Transverse colon (tissue), 4 donors: ENCODE results near the gene STRAP. TPM values are rescaled to one million over a fixed set of nuclear protein-coding genes. Genes with fewer than 3 reads are reported as not detected.
"Not testable (repeated sequence)": the region's sequence is repeated elsewhere in the genome, so short reads cannot be mapped to it uniquely, and the experiment has no call there.

ENCODE experiments used
- DNase-seq: peaks from one replicate; pipeline ENCODE4 v3.0.0-alpha.2; 2019
- H3K27ac ChIP-seq, 4 donors: fragments of 200-600 bp; sonication (generic); 2 replicates each; pipeline ENCODE4 v1.5.1; 2016 to 2018; ENCODE audit warnings: inconsistent platforms in 4 of 4
- H3K27me3 ChIP-seq: fragments of 200-600 bp; sonication (generic); 2 replicates; pipeline ENCODE4 v1.5.1; 2017; ENCODE audit warnings: inconsistent platforms
- H3K36me3 ChIP-seq, 4 donors: fragments of 200-600 bp; sonication (generic); 2 replicates each; pipeline ENCODE4 v1.5.1; 2017 to 2019; ENCODE audit warnings: inconsistent platforms in 4 of 4
- H3K4me1 ChIP-seq, 4 donors: fragments of 200-600 bp; sonication (generic); 2 replicates each; pipeline ENCODE4 v1.5.1; 2017 to 2020; ENCODE audit warnings: inconsistent platforms in 4 of 4
- H3K4me3 ChIP-seq, 4 donors: fragments of 200-600 bp; sonication (generic); 1 replicate in 1 of 4; 2 replicates in 3 of 4; pipeline versions ENCODE4 v1.5.1 to v1.6.1; 2017 to 2019; ENCODE audit warnings: inconsistent platforms in 4 of 4
- H3K9me3 ChIP-seq, 2 donors: fragments of 200-600 bp; sonication (generic); 2 replicates each; pipeline ENCODE4 v1.5.1; 2017 to 2019; ENCODE audit warnings: inconsistent platforms in 2 of 2
- CTCF ChIP-seq, 5 experiments: fragments of 200-600 bp in 3 of 5; fragments of 450-650 bp in 2 of 5; sonication (generic) in 3 of 5; IDR thresholded peaks; 1 replicate in 2 of 5; 2 replicates in 3 of 5; pipeline ENCODE4 v1.5.1; 2016 to 2017; ENCODE audit warnings: antibody characterized with exemption in 5 of 5, inconsistent platforms in 3 of 5, mild to moderate bottlenecking in 2 of 5, moderate library complexity in 1 of 5
- EP300 ChIP-seq: sonication (generic); formaldehyde crosslinking; IDR thresholded peaks from one replicate; pipeline ENCODE4 v1.6.1; 2017; ENCODE audit warnings: antibody characterized with exemption, low read depth
- POLR2A ChIP-seq: fragments of 450-650 bp; IDR thresholded peaks from one replicate; pipeline ENCODE4 v1.6.1; 2016; ENCODE audit warnings: antibody characterized with exemption, mild to moderate bottlenecking, moderate library complexity
- POLR2AphosphoS5 ChIP-seq, 3 donors: sonication (generic); formaldehyde crosslinking; IDR thresholded peaks; one replicate each; pipeline ENCODE4 v1.6.1; 2016; ENCODE audit warnings: antibody characterized with exemption in 3 of 3
- WGBS, 2 donors: methylation state at CpG; one replicate each; pipeline ENCODE4 v1.1.5; 2018; ENCODE audit warnings: low coverage in 1 of 2; 5-methylcytosine and 5-hydroxymethylcytosine counted together
- in situ Hi-C, 4 donors: fragments of 200-750 bp; cut with MboI; loops; one replicate each; pipeline versions ENCODE4 v1.15.0 to v1.15.1; 2017; ENCODE audit warnings: low sequenced_read_pairs in 3 of 4, low pct_ligation_motif_present in 1 of 4, low pct_unique_long_range_greater_than_20kb in 1 of 4
- intact Hi-C: fragments of 100-400 bp; cut with DNase I; formaldehyde crosslinking; loops from one replicate; pipeline ENCODE4 v1.15.1; 2023; ENCODE audit warnings: low total_unique reads
- total RNA-seq, 4 donors: library from RNA; depleted of rRNA; stranded (reverse); fragments of >200 nt; gene quantifications; one replicate each; pipeline ENCODE4 v1.1.0, GENCODE V29; 2016

The STRAP gene
- total RNA-seq, 4 donors from 2014 or later, result 39.3 to 78.6 (median 48.6) TPM

- Histone ChIP-seq H3K9me3 (no peaks in the 10 kb centered on the region), H3K27ac (no peak overlapping the region), H3K27me3 (no peaks in the 10 kb centered on the region), H3K4me1 (peaks cover 0 to 19% (median 5%) of the 10 kb centered on the region in 4 donors), H3K36me3 (peaks cover 0 to 2% (median 0%) of the 10 kb centered on the region in 4 donors), H3K4me3 (no peak overlapping the region)
- in situ Hi-C loops (no loop called here), intact Hi-C loops (no loop called here)
- DNase-seq, result no peak
- WGBS, 2 donors, result 47 to 68% methylated on average over 3 to 9 of the region's 9 CpGs
- TF ChIP-seq CTCF (IDR thresholded peaks at IDR 0.05) (no peak), POLR2A (no peak), EP300 (no peak), POLR2AphosphoS5 (IDR thresholded peaks at IDR 0.05) (no peak)
Measured at GRCh38 chr12:15863372-15863771, 18.8 kb upstream of the STRAP start.

GRCh38 chr12:15863984-15864383, 18.2 kb upstream of the STRAP start:
- Histone ChIP-seq H3K27ac (no peak overlapping the region), H3K27me3 (no peaks in the 10 kb centered on the region), H3K4me1 (peaks cover 0 to 19% (median 5%) of the 10 kb centered on the region in 4 donors), H3K9me3 (no peaks in the 10 kb centered on the region), H3K4me3 (no peak overlapping the region), H3K36me3 (peaks cover 0 to 2% (median 0%) of the 10 kb centered on the region in 4 donors)
- intact Hi-C loops (no loop called here), in situ Hi-C loops (no loop called here)
- TF ChIP-seq CTCF (IDR thresholded peaks at IDR 0.05), result no peak
- TF ChIP-seq EP300, result no peak
- WGBS, 2 donors, result 58 to 70% methylated on average over 6 of the region's 6 CpGs
- no peak for DNase-seq

GRCh38 chr12:15868186-15868585, 14.0 kb upstream of the STRAP start:
- TF ChIP-seq EP300 (no peak), POLR2A (no peak), CTCF (IDR thresholded peaks at IDR 0.05) (no peak), POLR2AphosphoS5 (IDR thresholded peaks at IDR 0.05) (no peak)
- 70 to 78% methylated on average over 2 to 3 of the region's 3 CpGs for WGBS, 2 donors
- no peak overlapping the region for H3K4me3 ChIP-seq
- in situ Hi-C loops (no loop called here), intact Hi-C loops (no loop called here)
- H3K9me3 ChIP-seq, result no peaks in the 10 kb centered on the region
- no peaks in the 10 kb centered on the region for H3K27me3 ChIP-seq
- H3K36me3 ChIP-seq, result peaks cover 0 to 2% (median 0%) of the 10 kb centered on the region in 4 donors
- no peaks in the 10 kb centered on the region for H3K4me1 ChIP-seq
- DNase-seq, result no peak
- no peak overlapping the region for H3K27ac ChIP-seq

- intact Hi-C loops, result no loop called here
- Histone ChIP-seq H3K4me3 (no peak overlapping the region), H3K27me3 (no peaks in the 10 kb centered on the region), H3K9me3 (no peaks in the 10 kb centered on the region), H3K36me3 (no peaks in the 10 kb centered on the region), H3K4me1 (no peaks in the 10 kb centered on the region), H3K27ac (no peak overlapping the region)
- no peak for DNase-seq
- TF ChIP-seq CTCF (IDR thresholded peaks at IDR 0.05), result no peak
- no peak for TF ChIP-seq POLR2AphosphoS5 (IDR thresholded peaks at IDR 0.05)
- no peak for TF ChIP-seq POLR2A
- TF ChIP-seq EP300, result no peak
- 94 to 100% methylated on average over 4 of the region's 4 CpGs for WGBS, 2 donors
- in situ Hi-C loops, result no loop called here
Measured at GRCh38 chr12:15873556-15873955, 8.6 kb upstream of the STRAP start.

GRCh38 chr12:15874556-15875145, 7.5 kb upstream of the STRAP start:
- in situ Hi-C loops, result not testable (repeated sequence)
- 95 to 100% methylated on average over 1 to 20 of the region's 20 CpGs for WGBS, 2 donors

More at GRCh38 chr12:15874556-15875145, 7.5 kb upstream of the STRAP start:
- H3K4me3 ChIP-seq, DNase-seq, H3K4me1 ChIP-seq, intact Hi-C loops, H3K27me3 ChIP-seq, H3K36me3 ChIP-seq, H3K27ac ChIP-seq, H3K9me3 ChIP-seq: not testable (repeated sequence)
